Fibroblast of lung (primary cell): ENCODE results near the gene SFRP5.

Experiments used
- CTCF ChIP-seq, 2 donors: IDR thresholded peaks in 1 of 2; conservative IDR thresholded peaks in 1 of 2; 1 replicate in 1 of 2; 2 replicates in 1 of 2; pipeline ENCODE4 v1.5.1; 2011 to 2012; ENCODE audit warnings: low read length in 2 of 2, control low read depth in 1 of 2, inconsistent platforms in 1 of 2, low read depth in 1 of 2, mild to moderate bottlenecking in 1 of 2
- EZH2 ChIP-seq: IDR thresholded peaks from 2 replicates; pipeline ENCODE4 v1.5.1; 2012; ENCODE audit warnings: low read length, control low read depth, mild to moderate bottlenecking; ENCODE audit errors: missing control alignments

- TF ChIP-seq CTCF (conservative IDR thresholded peaks at IDR 0.05 in 1 of 2, IDR thresholded peaks at IDR 0.05 in 1 of 2; ENCODE audit: low read depth in 1 of 2, low read length in 2 of 2) (no peak), EZH2 (no peak)
Measured at GRCh38 chr10:97765201-97765600, 6.6 kb downstream of the SFRP5 start.
